Mesodermal cell (in vitro differentiated cells): ENCODE results near the gene RS1.

Experiments used
- H3K27ac ChIP-seq: 2 replicates; pipeline ENCODE4 v1.7.0; 2013; ENCODE audit warnings: mild to moderate bottlenecking, low read depth, low read length, moderate library complexity; ENCODE audit not compliant: severe bottlenecking
- H3K36me3 ChIP-seq: 2 replicates; pipeline ENCODE4 v1.7.1; 2013; ENCODE audit warnings: mild to moderate bottlenecking, low read length, moderate library complexity; ENCODE audit not compliant: control insufficient read depth, insufficient read depth
- H3K4me1 ChIP-seq: one replicate; pipeline ENCODE4 v1.7.1; 2013; ENCODE audit warnings: mild to moderate bottlenecking, low read length; ENCODE audit not compliant: insufficient read depth, control insufficient read depth, poor library complexity, severe bottlenecking
- H3K4me3 ChIP-seq: 2 replicates; pipeline ENCODE4 v1.7.0; 2013; ENCODE audit warnings: low read length, control low read depth, mild to moderate bottlenecking; ENCODE audit not compliant: insufficient read depth, poor library complexity, severe bottlenecking; ENCODE audit errors: extremely low read depth
- H3K9me3 ChIP-seq: 2 replicates; pipeline ENCODE4 v1.7.1; 2013; ENCODE audit warnings: mild to moderate bottlenecking, low read length, moderate library complexity; ENCODE audit not compliant: control insufficient read depth
- WGBS, 2 experiments: methylation state at CpG; one replicate each; pipeline ENCODE4 v1.1.5; 2013; ENCODE audit warnings: missing lambda C conversion rate in 2 of 2; ENCODE audit not compliant: insufficient coverage in 2 of 2; 5-methylcytosine and 5-hydroxymethylcytosine counted together

The RS1 gene

GRCh38 chrX:18691431-18691830 is 19.5 kb upstream of the RS1 start:
- no peak overlapping the region for H3K27ac ChIP-seq
- H3K36me3 ChIP-seq = no peaks in the 10 kb centered on the region
- H3K4me3 ChIP-seq = no peak overlapping the region
- no CpG with 5 or more reads among the region's 1 CpG for WGBS, 2 experiments
- H3K9me3 ChIP-seq = no peaks in the 10 kb centered on the region
- no peaks in the 10 kb centered on the region for H3K4me1 ChIP-seq

- no peak overlapping the region for H3K27ac ChIP-seq
- WGBS, 2 experiments = no CpG with 5 or more reads among the region's 7 CpGs
Observed at GRCh38 chrX:18687856-18688495, 16.1 kb upstream of the RS1 start.

GRCh38 chrX:18682979-18683387 is 11.1 kb upstream of the RS1 start:
- H3K4me3 ChIP-seq = no peak overlapping the region
- 83 to 97% methylated on average over 4 to 7 of the region's 9 CpGs for WGBS, 2 experiments
- no peaks in the 10 kb centered on the region for H3K4me1 ChIP-seq
- H3K27ac ChIP-seq = no peak overlapping the region
- H3K9me3 ChIP-seq = no peaks in the 10 kb centered on the region
- H3K36me3 ChIP-seq = no peaks in the 10 kb centered on the region

More at GRCh38 chrX:18687856-18688495, 16.1 kb upstream of the RS1 start:
- H3K36me3 ChIP-seq = no peaks in the 10 kb centered on the region
- no peaks in the 10 kb centered on the region for H3K4me1 ChIP-seq
- no peaks in the 10 kb centered on the region for H3K9me3 ChIP-seq
- no peak overlapping the region for H3K4me3 ChIP-seq

GRCh38 chrX:18681996-18682395 is 10.1 kb upstream of the RS1 start:
- Histone ChIP-seq H3K27ac (no peak overlapping the region), H3K4me3 (no peak overlapping the region), H3K36me3 (no peaks in the 10 kb centered on the region), H3K9me3 (no peaks in the 10 kb centered on the region), H3K4me1 (no peaks in the 10 kb centered on the region)
- 90 to 95% methylated on average over 2 to 3 of the region's 6 CpGs for WGBS, 2 experiments

GRCh38 chrX:18677161-18677869 is 5.4 kb upstream of the RS1 start:
- WGBS, 2 experiments = 90 to 97% methylated on average over 4 to 6 of the region's 17 CpGs
- no peaks in the 10 kb centered on the region for H3K36me3 ChIP-seq
- no peak overlapping the region for H3K4me3 ChIP-seq
- no peaks in the 10 kb centered on the region for H3K9me3 ChIP-seq
- no peak overlapping the region for H3K27ac ChIP-seq
- H3K4me1 ChIP-seq = no peaks in the 10 kb centered on the region

GRCh38 chrX:18676470-18676869 is 4.6 kb upstream of the RS1 start:
- WGBS, 2 experiments = 67 to 73% methylated on average over 4 to 7 of the region's 11 CpGs
- no peaks in the 10 kb centered on the region for H3K9me3 ChIP-seq
- H3K4me3 ChIP-seq = no peak overlapping the region
- H3K4me1 ChIP-seq = no peaks in the 10 kb centered on the region
- H3K27ac ChIP-seq = no peak overlapping the region
- no peaks in the 10 kb centered on the region for H3K36me3 ChIP-seq

- H3K9me3 ChIP-seq = no peaks in the 10 kb centered on the region
- H3K4me1 ChIP-seq = no peaks in the 10 kb centered on the region
- H3K27ac ChIP-seq = no peak overlapping the region
- no peak overlapping the region for H3K4me3 ChIP-seq
- WGBS, 2 experiments = 93 to 100% methylated on average over 2 to 5 of the region's 10 CpGs
- no peaks in the 10 kb centered on the region for H3K36me3 ChIP-seq
Observed at GRCh38 chrX:18676050-18676449, 4.1 kb upstream of the RS1 start.

- H3K27ac ChIP-seq = no peak overlapping the region
- WGBS, 2 experiments = 23 to 29% methylated on average over 5 to 24 of the region's 74 CpGs
- no peaks in the 10 kb centered on the region for H3K9me3 ChIP-seq
- peak overlapping the region; percentile 47 for H3K4me3 ChIP-seq
- no peaks in the 10 kb centered on the region for H3K36me3 ChIP-seq
- H3K4me1 ChIP-seq = no peaks in the 10 kb centered on the region
Observed at GRCh38 chrX:18674788-18675735, 3.2 kb upstream of the RS1 start.

GRCh38 chrX:18674417-18674787 is 2.5 kb upstream of the RS1 start:
- Histone ChIP-seq H3K4me1 (no peaks in the 10 kb centered on the region), H3K36me3 (no peaks in the 10 kb centered on the region), H3K9me3 (no peaks in the 10 kb centered on the region), H3K27ac (no peak overlapping the region), H3K4me3 (peak overlapping the region; percentile 47)
- WGBS, 2 experiments = no CpG with 5 or more reads among the region's 19 CpGs

- 100% methylated on average over 1 to 2 of the region's 15 CpGs for WGBS, 2 experiments
- no peaks in the 10 kb centered on the region for H3K9me3 ChIP-seq
- H3K4me1 ChIP-seq = no peaks in the 10 kb centered on the region
- no peaks in the 10 kb centered on the region for H3K36me3 ChIP-seq
- H3K27ac ChIP-seq = no peak overlapping the region
- H3K4me3 ChIP-seq = no peak overlapping the region
Observed at GRCh38 chrX:18668071-18668835, 3.7 kb downstream of the RS1 start.
